ENCODE data around the gene BCL6B. TPM values are rescaled to one million over a fixed set of nuclear protein-coding genes. Genes with fewer than 3 reads are reported as not detected.

The BCL6B gene
- total and polyA plus RNA-seq, 2 donors from 2014 or later: 4.4 to 33.3 TPM

DNA sequence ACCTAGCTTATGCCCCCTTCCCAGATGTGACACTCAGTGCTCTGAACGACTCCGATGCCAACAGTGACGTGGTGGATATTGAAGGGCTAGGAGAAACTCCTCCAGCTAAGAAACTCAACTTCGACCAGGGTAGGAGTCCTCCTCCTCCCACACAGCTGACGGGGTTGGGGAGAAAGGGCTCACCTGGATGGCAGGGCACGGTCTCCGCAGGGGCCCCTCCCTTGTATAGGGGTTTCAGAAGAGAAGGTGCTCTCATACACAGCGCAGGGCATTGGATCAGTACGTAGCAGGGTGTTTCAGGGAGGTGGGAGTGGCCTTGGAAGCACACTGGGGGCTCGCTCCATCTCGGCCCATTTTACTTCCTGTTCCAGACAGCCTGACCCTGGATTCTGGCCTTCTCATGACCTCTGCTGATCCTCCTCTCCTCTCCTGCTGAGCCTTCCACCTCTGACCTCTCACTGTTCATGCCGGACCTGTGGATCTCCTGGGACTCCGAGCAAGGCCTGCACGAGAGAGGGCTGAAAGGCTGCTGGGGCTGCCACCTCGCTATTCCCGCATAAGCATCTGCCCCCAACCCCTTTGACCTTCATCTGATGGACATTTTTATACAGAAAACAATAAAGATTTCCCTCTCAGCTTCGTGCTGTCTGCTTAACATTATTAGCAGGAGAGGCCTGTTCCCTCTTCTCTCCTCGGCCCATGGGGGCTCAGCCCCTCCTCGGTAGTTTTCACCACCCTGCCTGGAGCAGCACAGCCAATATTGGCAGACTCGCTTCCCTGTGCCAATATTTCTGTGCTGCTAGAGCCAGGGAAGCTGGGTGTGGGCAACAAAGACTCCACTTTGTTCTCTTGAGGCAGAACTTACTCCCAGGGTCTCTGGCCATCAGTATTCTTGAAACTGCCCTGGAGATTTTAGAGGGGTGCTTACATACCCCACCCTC is 5.7 kb upstream of the BCL6B start:
- Histone ChIP-seq H3K9ac (ENCODE audit: low read length in 3 of 3) (no peak overlapping the region), H3K27ac (ENCODE audit: low read depth in 2 of 2, low read length in 2 of 2) (peak overlapping the region; percentile 9 to 73), H3K36me3 (ENCODE audit: control insufficient read depth in 2 of 3, insufficient read depth in 3 of 3, low read length in 3 of 3) (no peaks in the 10 kb centered on the region), H3K4me3 (ENCODE audit: low read length in 3 of 3) (no peak overlapping the region), H3K4me1 (ENCODE audit: control insufficient read depth in 2 of 3, insufficient read depth in 2 of 3, low read depth in 1 of 3, low read length in 3 of 3) (peaks cover 0 to 22% (median 11%) of the 10 kb centered on the region in 3 donors), H3K9me3 (ENCODE audit: control insufficient read depth in 2 of 3, insufficient read depth in 1 of 3, low read length in 3 of 3) (no peaks in the 10 kb centered on the region), H3K27me3 (ENCODE audit: control insufficient read depth, insufficient read depth, low read length) (peaks cover 2% of the 10 kb centered on the region)
- intact Hi-C loops (cut with DNase I): no loop called here
- FAIRE-seq (no peak), DNase-seq (peak in 2 of 5 donors; percentile 47 to 70)
- TF ChIP-seq, protein P1, sequence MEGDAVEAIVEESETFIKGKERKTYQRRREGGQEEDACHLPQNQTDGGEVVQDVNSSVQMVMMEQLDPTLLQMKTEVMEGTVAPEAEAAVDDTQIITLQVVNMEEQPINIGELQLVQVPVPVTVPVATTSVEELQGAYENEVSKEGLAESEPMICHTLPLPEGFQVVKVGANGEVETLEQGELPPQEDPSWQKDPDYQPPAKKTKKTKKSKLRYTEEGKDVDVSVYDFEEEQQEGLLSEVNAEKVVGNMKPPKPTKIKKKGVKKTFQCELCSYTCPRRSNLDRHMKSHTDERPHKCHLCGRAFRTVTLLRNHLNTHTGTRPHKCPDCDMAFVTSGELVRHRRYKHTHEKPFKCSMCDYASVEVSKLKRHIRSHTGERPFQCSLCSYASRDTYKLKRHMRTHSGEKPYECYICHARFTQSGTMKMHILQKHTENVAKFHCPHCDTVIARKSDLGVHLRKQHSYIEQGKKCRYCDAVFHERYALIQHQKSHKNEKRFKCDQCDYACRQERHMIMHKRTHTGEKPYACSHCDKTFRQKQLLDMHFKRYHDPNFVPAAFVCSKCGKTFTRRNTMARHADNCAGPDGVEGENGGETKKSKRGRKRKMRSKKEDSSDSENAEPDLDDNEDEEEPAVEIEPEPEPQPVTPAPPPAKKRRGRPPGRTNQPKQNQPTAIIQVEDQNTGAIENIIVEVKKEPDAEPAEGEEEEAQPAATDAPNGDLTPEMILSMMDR (IDR thresholded peaks at IDR 0.05; ENCODE audit: borderline replicate concordance, extremely low read depth, insufficient read depth): no peak

DNA sequence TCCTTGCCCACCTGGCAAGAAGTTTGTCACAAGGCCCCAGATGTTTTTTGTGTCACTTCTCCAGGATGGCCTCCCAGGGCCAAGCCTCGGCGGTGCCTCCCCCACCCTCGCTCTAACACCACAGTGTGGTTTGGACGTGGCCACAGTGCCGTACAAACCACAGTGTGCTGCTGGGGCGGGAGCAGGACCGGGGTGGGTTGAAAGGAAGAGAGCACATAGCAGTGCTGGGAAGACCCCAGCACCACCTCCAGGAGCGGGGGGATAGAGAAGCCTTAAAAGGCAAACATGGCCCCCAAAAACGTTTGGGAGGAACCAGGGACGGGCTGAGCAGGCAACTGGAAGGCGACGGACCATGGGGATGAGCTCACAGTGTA is 5.0 kb upstream of the BCL6B start:
- DNase-seq (peak in 1 of 5 donors; percentile 60), FAIRE-seq (no peak)
- H3K4me3 ChIP-seq (ENCODE audit: low read length in 3 of 3): peak overlapping the region in 1 of 3 donors; percentile 25
- peak overlapping the region; percentile 73 to 78 for H3K27ac ChIP-seq (ENCODE audit: low read depth in 2 of 2, low read length in 2 of 2)
- peaks cover 0 to 22% (median 11%) of the 10 kb centered on the region in 3 donors for H3K4me1 ChIP-seq (ENCODE audit: control insufficient read depth in 2 of 3, insufficient read depth in 2 of 3, low read depth in 1 of 3, low read length in 3 of 3)
- no peaks in the 10 kb centered on the region for H3K36me3 ChIP-seq (ENCODE audit: control insufficient read depth in 2 of 3, insufficient read depth in 3 of 3, low read length in 3 of 3)
- TF ChIP-seq, protein P1 (IDR thresholded peaks at IDR 0.05; ENCODE audit: borderline replicate concordance, extremely low read depth, insufficient read depth): no peak
- intact Hi-C loops (cut with DNase I): no loop called here
- H3K27me3 ChIP-seq (ENCODE audit: control insufficient read depth, insufficient read depth, low read length): peaks cover 7% of the 10 kb centered on the region
- no peak overlapping the region for H3K9ac ChIP-seq (ENCODE audit: low read length in 3 of 3)
- H3K9me3 ChIP-seq (ENCODE audit: control insufficient read depth in 2 of 3, insufficient read depth in 1 of 3, low read length in 3 of 3): no peaks in the 10 kb centered on the region

DNA sequence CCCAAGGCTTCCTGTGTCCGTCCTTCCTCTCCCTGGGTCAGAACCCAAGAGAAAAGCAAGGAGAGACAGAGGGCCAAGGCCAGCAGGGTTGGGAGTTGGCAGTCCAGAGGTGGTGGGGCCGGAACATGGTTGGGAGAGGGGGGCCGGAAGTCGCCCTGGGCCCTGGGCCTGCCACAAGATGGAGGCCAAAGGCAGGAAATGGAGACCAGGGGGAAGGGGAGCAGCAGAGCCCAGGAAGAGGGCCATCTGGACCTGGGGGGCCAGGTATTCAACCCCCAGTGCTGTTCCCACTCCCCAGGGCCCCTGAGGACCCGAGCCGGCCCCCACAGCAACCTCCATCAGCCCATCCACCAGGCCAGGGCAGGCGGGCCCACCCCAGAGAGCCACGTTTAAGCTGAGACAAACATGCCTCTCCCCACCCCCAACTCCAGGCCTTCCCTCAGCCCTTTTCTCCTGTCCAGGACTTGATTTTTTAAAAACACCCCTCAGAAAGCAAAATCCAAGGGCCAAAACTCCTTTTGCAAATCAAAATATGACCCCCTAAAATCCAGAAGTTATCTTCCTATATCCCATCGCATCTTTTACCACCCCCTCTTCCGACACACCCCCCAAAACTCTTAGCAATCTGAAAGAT is 4.4 kb upstream of the BCL6B start:
- H3K4me1 ChIP-seq (ENCODE audit: control insufficient read depth in 2 of 3, insufficient read depth in 2 of 3, low read depth in 1 of 3, low read length in 3 of 3): peaks cover 0 to 21% (median 11%) of the 10 kb centered on the region in 3 donors
- peak overlapping the region; percentile 73 to 78 for H3K27ac ChIP-seq (ENCODE audit: low read depth in 2 of 2, low read length in 2 of 2)
- peak overlapping the region in 2 of 3 donors; percentile 22 to 75 for H3K4me3 ChIP-seq (ENCODE audit: low read length in 3 of 3)
- intact Hi-C loops (cut with DNase I): no loop called here
- peak overlapping the region in 2 of 3 donors; percentile 39 to 77 for H3K9ac ChIP-seq (ENCODE audit: low read length in 3 of 3)
- H3K9me3 ChIP-seq (ENCODE audit: control insufficient read depth in 2 of 3, insufficient read depth in 1 of 3, low read length in 3 of 3): no peaks in the 10 kb centered on the region
- FAIRE-seq (no peak), DNase-seq (peak in 1 of 5 donors; percentile 85)
- TF ChIP-seq, protein P1 (IDR thresholded peaks at IDR 0.05; ENCODE audit: borderline replicate concordance, extremely low read depth, insufficient read depth): no peak
- H3K27me3 ChIP-seq (ENCODE audit: control insufficient read depth, insufficient read depth, low read length): peaks cover 10% of the 10 kb centered on the region
- H3K36me3 ChIP-seq (ENCODE audit: control insufficient read depth in 2 of 3, insufficient read depth in 3 of 3, low read length in 3 of 3): no peaks in the 10 kb centered on the region

Measured in kidney (tissue), 14 donors.